Frontal cortex (tissue), 4 donors: ENCODE measurements around the gene CHI3L1. TPM values are rescaled to one million over a fixed set of nuclear protein-coding genes. Genes with fewer than 3 reads are reported as not detected.

Experiments used
- DNase-seq, 2 donors: peaks; one replicate each; pipeline ENCODE4 v3.0.0; 2012; ENCODE audit warnings: low spot score in 2 of 2
- FAIRE-seq: peaks from 2 replicates; lab custom pipeline; 2012; peaks lifted over from hg19 to GRCh38; lab: Jason Lieb, UNC
- total RNA-seq: library from RNA; depleted of rRNA; stranded (reverse); fragments of >200 nt; gene quantifications from one replicate; pipeline ENCODE4 v1.2.3, GENCODE V29; 2014
- donor health status: control.
- donor health status: control.
- donor health status: control.

CHI3L1 gene
- total RNA-seq, 1 donor from 2014 or later: not detected

GRCh38 chr1:203140743-203141520, 45.6 kb downstream of the CHI3L1 start:
- FAIRE-seq (no peak), DNase-seq (no peak)

GRCh38 chr1:203139976-203140475, 46.5 kb downstream of the CHI3L1 start:
- DNase-seq: no peak
- FAIRE-seq: no peak

GRCh38 chr1:203138066-203138465, 48.4 kb downstream of the CHI3L1 start:
- DNase-seq (no peak), FAIRE-seq (no peak)

- FAIRE-seq (no peak), DNase-seq (no peak)
Measured at GRCh38 chr1:203137324-203137723, 49.2 kb downstream of the CHI3L1 start.

GRCh38 chr1:203136409-203137042, 50.0 kb downstream of the CHI3L1 start:
- FAIRE-seq (no peak), DNase-seq (no peak)

GRCh38 chr1:203135636-203136305, 50.7 kb downstream of the CHI3L1 start:
- FAIRE-seq (no peak), DNase-seq (no peak)

- no peak for DNase-seq
- no peak for FAIRE-seq
Measured at GRCh38 chr1:203133970-203134725, 52.4 kb downstream of the CHI3L1 start.

GRCh38 chr1:203131548-203132200, 54.8 kb downstream of the CHI3L1 start:
- no peak for FAIRE-seq
- DNase-seq: no peak

- FAIRE-seq (no peak), DNase-seq (no peak)
Measured at GRCh38 chr1:203130358-203130985, 56.0 kb downstream of the CHI3L1 start.

- DNase-seq: peak; percentile 57 to 64
- FAIRE-seq: no peak
Measured at GRCh38 chr1:203129501-203130231, 56.8 kb downstream of the CHI3L1 start.

Other genes starting within 250 kb of the CHI3L1 start
- gene ADIPOR1, start 228.4 kb downstream of the CHI3L1 start, total RNA-seq: 51.4 TPM
- gene CYB5R1, start 219.4 kb downstream of the CHI3L1 start, total RNA-seq: 21.2 TPM
- gene TMEM183A, start 179.3 kb downstream of the CHI3L1 start, total RNA-seq: 147 TPM
- 12.6 TPM for gene PPFIA4, start 160.2 kb downstream of the CHI3L1 start, total RNA-seq
- under 0.01 TPM for gene MYOG, start 100.7 kb downstream of the CHI3L1 start, total RNA-seq
- gene ADORA1, start 59.0 kb downstream of the CHI3L1 start, total RNA-seq: 11.0 TPM
- gene MYBPH, start 10.9 kb downstream of the CHI3L1 start, total RNA-seq: not detected
- gene CHIT1, start 43.0 kb upstream of the CHI3L1 start, total RNA-seq: 1.6 TPM
- 5.3 TPM for gene BTG2, start 118.8 kb upstream of the CHI3L1 start, total RNA-seq
- gene FMOD, start 164.4 kb upstream of the CHI3L1 start, total RNA-seq: 1.6 TPM